Fibroblast of the aortic adventitia (primary cell): Measurements from ENCODE around the gene TSR3. TPM values are rescaled to one million over a fixed set of nuclear protein-coding genes. Genes with fewer than 3 reads are reported as not detected.

Experiments
- DNase-seq: peaks from one replicate; pipeline ENCODE4 v3.0.0-alpha.2; 2010; ENCODE audit warnings: low read depth
- H3K4me3 ChIP-seq: 2 replicates; pipeline ENCODE4 v1.5.1; 2011; ENCODE audit warnings: low read depth, mild to moderate bottlenecking, control low read depth, low read length, moderate library complexity
- CTCF ChIP-seq: IDR thresholded peaks from 2 replicates; pipeline ENCODE4 v1.5.1; 2011; ENCODE audit warnings: mild to moderate bottlenecking, low read length, control low read depth, inconsistent platforms; ENCODE audit not compliant: insufficient read depth
- total RNA-seq: library from RNA; depleted of rRNA; stranded (reverse); fragments of >200 nt; gene quantifications from 2 replicates; pipeline ENCODE4 v1.2.3, GENCODE V29; 2012; ENCODE audit warnings: low replicate concordance

Gene TSR3
- total RNA-seq, 1 donor = 49.3 TPM

GRCh38 chr16:1377406-1378010, 25.8 kb upstream of the TSR3 start:
- DNase-seq = no peak
- TF ChIP-seq CTCF = no peak
- no peak overlapping the region for H3K4me3 ChIP-seq

GRCh38 chr16:1375741-1376410, 24.2 kb upstream of the TSR3 start:
- no peak overlapping the region for H3K4me3 ChIP-seq
- DNase-seq = no peak

GRCh38 chr16:1375298-1375640, 23.6 kb upstream of the TSR3 start:
- H3K4me3 ChIP-seq = no peak overlapping the region
- no peak for DNase-seq
- TF ChIP-seq CTCF = no peak

More at GRCh38 chr16:1375741-1376410, 24.2 kb upstream of the TSR3 start:
- no peak for TF ChIP-seq CTCF

GRCh38 chr16:1374418-1375297, 23.0 kb upstream of the TSR3 start:
- no peak for DNase-seq
- H3K4me3 ChIP-seq = no peak overlapping the region
- no peak for TF ChIP-seq CTCF

GRCh38 chr16:1372292-1372950, 20.7 kb upstream of the TSR3 start:
- no peak for DNase-seq
- H3K4me3 ChIP-seq = no peak overlapping the region
- TF ChIP-seq CTCF = no peak

- TF ChIP-seq CTCF = no peak
- H3K4me3 ChIP-seq = no peak overlapping the region
- DNase-seq = no peak
These were observed 19.6 kb upstream of the TSR3 start for GRCh38 chr16:1371054-1371978.
